NB4 (cell line): ENCODE results near the gene CELF4.
A peak's percentile ranks its signal among the peaks of the same experiment; 100 is the strongest.

Experiments
- DNase-seq: peaks from one replicate; pipeline ENCODE4 v3.0.0; 2010; ENCODE audit warnings: low read depth
- H3K4me3 ChIP-seq: one replicate; pipeline ENCODE4 v1.5.1; 2011; ENCODE audit warnings: mild to moderate bottlenecking, low read depth, low read length, moderate library complexity
- CTCF ChIP-seq: IDR thresholded peaks from one replicate; pipeline ENCODE4 v1.5.1; 2012; ENCODE audit warnings: low read depth, low read length
- MAX ChIP-seq: IDR thresholded peaks from 2 replicates; pipeline ENCODE4 v1.6.1; 2011; ENCODE audit warnings: low read depth, low read length
- MYC ChIP-seq: IDR thresholded peaks from 2 replicates; pipeline ENCODE4 v1.6.1; 2011; ENCODE audit warnings: low read depth, low read length
- POLR2A ChIP-seq: IDR thresholded peaks from 2 replicates; pipeline ENCODE4 v1.6.1; 2011; ENCODE audit warnings: mild to moderate bottlenecking; ENCODE audit not compliant: insufficient read length; ENCODE audit errors: extremely low read depth

CELF4 gene

GRCh38 chr18:37494406-37494805 is 71.2 kb downstream of the CELF4 start:
- no peak overlapping the region for H3K4me3 ChIP-seq
- TF ChIP-seq CTCF (no peak), POLR2A (no peak), MAX (no peak), MYC (no peak)
- no peak for DNase-seq

DNA sequence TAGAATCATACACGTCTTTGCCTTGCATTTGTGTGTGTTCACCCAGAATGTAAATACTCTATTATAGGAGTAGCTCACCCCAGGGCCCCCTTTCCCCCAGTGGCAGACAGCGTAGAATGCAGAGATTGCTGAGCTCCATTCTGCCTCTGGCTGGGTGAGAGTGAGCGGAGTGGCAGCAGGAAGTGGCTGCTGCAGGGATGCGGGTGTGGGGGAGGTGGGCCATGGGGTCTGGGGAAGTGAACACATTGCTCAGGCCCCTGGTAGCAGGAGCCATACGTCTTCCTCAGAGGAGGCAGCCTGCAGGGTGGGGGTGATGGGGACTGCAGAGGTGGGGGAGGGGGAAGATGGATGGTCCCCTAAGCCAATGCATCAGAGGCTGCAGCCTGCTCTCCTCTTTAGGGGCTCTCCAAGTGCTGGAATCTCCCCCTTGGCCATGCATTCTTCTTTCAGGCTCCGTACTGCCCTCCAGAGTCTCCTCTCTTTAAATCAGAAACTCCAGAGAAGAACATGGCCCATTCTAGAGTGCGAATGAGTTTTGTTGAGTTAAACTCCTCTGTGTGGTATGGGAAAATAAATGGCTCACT is 72.2 kb downstream of the CELF4 start:
- DNase-seq, result peak; percentile 4
- no peak for TF ChIP-seq MAX
- TF ChIP-seq MYC, result no peak
- TF ChIP-seq CTCF, result no peak
- TF ChIP-seq POLR2A, result no peak

GRCh38 chr18:37492952-37493351 is 72.6 kb downstream of the CELF4 start:
- DNase-seq, result no peak
- TF ChIP-seq POLR2A (no peak), CTCF (no peak), MAX (no peak), MYC (no peak)
- no peak overlapping the region for H3K4me3 ChIP-seq

More for the DNA sequence above, 72.2 kb downstream of the CELF4 start:
- H3K4me3 ChIP-seq, result no peak overlapping the region

DNA sequence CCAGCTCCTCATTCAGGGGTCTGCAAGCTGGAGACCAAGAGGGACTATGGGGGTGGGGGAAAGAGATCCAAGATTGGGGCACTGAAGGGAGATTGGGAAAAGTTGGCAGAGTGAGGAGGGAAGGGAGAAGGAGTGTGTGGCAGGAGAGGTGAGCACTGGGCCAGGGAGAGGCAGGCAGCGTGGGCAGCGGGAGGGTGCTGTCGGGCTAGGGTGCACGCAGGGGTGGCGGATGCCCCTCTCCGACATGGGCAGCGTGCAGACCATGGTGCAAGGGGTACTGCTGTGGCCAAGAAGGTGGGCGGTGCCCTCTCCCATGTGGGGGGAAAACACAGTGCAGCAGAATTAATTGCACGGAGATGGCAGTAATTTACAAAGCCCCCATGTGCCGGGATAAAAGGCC is 74.1 kb downstream of the CELF4 start:
- no peak overlapping the region for H3K4me3 ChIP-seq
- no peak for DNase-seq
- TF ChIP-seq CTCF (no peak), POLR2A (no peak), MAX (no peak), MYC (no peak)

DNA sequence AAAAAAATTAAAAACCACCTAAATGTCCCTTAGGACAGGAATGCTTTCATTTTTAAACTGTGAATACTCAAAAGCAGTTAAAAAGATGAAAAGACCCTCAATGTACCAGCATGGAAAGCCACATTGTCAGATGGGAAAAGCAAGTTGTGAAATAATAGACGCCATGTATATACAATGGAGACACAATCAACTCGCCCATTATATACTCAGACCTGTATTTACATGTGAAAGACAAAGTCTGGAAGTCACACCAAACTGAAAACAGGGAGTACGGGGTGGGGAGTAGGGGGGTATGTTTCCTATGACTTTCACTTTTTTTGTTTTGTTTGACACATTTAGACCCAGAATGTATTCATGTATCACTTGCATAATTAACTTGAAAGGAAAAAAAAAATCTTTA is 75.6 kb downstream of the CELF4 start:
- no peak for TF ChIP-seq MAX
- no peak for TF ChIP-seq MYC
- TF ChIP-seq CTCF, result no peak
- no peak for TF ChIP-seq POLR2A
- H3K4me3 ChIP-seq, result no peak overlapping the region
- DNase-seq, result no peak

DNA sequence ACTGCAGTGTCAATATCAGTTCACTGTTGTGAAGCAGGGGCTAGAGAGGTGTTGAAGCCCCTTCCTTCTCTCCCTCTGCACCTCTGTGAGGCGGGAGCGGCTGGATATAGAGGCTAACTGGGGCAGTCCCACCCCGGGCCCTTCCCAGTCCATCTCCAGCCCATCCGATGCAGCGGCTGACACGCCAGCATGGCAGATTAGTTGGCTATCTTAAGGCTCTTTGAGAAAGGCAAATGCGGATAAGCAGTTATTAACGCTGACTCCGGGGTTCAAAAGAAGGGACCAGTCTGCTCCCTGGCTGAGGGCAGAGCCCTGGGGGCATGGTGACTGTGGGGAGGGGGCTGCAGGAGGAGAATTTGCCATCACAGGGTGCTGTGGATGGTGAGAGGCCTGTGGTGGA is 76.6 kb downstream of the CELF4 start:
- DNase-seq, result no peak

More for the DNA sequence above, 76.6 kb downstream of the CELF4 start:
- no peak for TF ChIP-seq MAX
- H3K4me3 ChIP-seq, result no peak overlapping the region
